ENCODE measurements around the gene SPNS1.
"Not testable (repeated sequence)": the region's sequence is repeated elsewhere in the genome, so short reads cannot be mapped to it uniquely, and the experiment has no call there.

SPNS1 gene

DNA sequence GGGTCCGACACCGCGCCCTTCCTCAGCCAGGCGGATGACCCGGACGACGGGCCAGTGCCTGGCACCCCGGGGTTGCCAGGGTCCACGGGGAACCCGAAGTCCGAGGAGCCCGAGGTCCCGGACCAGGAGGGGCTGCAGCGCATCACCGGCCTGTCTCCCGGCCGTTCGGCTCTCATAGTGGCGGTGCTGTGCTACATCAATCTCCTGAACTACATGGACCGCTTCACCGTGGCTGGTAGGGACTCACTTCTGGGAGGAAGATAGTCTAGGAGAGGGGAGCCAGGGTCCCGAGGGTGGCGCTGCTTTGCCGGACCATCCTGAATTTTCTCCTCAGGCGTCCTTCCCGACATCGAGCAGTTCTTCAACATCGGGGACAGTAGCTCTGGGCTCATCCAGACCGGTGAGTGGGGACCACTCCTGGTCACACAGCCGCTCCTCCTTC lies 601 bp downstream of the SPNS1 start:
- Histone ChIP-seq H3K4me3 (peak overlapping the region; percentile 96), H3K9me3 (no peaks in the 10 kb centered on the region), H3K4me1 (peaks cover 3% of the 10 kb centered on the region; the same call in 1 of the 2 replicates), H3K36me3 (replicated peaks) (no peaks in the 10 kb centered on the region), H3K27me3 (ENCODE audit: low read depth) (no peaks in the 10 kb centered on the region)
- in situ Hi-C loops (cut with MboI; ENCODE audit: low sequenced_read_pairs) = no loop called here
- no peak for DNase-seq (ENCODE audit: low spot score in 2 of 2)

DNA sequence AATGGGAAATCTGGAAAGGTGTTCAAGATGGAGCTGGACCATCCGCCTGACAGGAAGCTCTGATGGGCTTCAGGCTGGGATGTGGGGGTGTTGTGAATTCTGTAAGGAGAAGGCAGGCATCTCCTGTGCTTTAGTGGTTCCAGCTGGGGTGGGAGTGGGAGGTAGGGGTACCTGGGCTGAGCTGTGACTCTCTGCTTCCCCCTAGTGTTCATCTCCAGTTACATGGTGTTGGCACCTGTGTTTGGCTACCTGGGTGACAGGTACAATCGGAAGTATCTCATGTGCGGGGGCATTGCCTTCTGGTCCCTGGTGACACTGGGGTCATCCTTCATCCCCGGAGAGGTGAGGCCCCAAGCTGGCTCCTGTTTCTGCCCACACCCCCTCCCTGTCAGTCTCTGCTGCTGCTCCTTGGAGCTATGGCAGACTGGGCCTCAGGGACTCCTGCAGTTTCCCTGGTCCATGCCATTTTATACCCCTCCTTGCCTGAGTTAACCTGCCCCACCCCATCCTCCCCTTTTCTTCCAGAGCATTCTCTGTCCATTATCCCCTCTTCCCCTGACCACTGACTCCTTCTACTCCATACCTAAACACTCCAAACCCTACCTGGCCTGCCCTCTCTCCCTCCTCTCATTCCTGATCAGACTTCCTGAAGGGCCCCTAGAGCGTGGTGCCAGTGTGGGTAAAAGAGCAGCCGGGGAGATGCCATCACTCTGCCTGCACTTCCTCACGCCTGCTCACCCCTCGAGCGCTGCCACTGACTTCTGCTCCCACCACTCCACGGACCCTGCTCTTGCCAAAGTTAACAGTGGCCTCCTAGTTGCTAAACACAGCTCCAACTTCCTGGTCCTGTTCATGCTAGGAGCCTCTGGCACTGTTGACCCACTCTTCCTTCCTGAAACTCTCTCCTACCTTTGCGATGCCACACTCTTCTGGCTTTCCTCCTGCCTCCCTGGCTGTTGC lies 3.4 kb downstream of the SPNS1 start:
- no peak overlapping the region for H3K4me3 ChIP-seq
- H3K9me3 ChIP-seq = no peaks in the 10 kb centered on the region
- DNase-seq (ENCODE audit: low spot score in 2 of 2) = peak in 1 of 2 experiments; percentile 35
- H3K27me3 ChIP-seq (ENCODE audit: low read depth) = no peaks in the 10 kb centered on the region
- in situ Hi-C loops (cut with MboI; ENCODE audit: low sequenced_read_pairs) = no loop called here
- H3K4me1 ChIP-seq = peaks cover 3% of the 10 kb centered on the region; the same call in 1 of the 2 replicates
- H3K36me3 ChIP-seq (replicated peaks) = peaks cover 7% of the 10 kb centered on the region; the same call in 1 of the 2 replicates

DNA sequence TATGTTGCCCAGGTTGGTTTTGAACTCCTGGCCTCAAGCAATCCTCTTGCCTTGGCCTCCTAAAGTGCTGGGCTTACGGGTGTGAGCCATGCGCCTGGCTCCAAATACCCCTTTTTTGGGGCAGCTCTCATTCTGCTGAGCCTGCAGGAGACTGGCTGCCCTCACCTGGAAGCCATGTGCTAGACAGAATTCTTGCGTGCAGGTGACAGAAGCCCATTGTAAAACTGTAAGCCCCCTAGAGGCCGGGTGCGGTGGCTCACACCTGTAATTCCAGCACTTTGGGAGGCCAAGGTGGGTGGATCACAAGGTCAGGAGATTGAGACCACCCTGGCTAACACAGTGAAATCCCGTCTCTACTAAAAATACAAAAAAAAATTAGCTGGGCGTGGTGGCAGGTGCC lies 5.8 kb downstream of the SPNS1 start:
- in situ Hi-C loops (cut with MboI; ENCODE audit: low sequenced_read_pairs); DNase-seq (ENCODE audit: low spot score in 2 of 2): not testable (repeated sequence)

DNA sequence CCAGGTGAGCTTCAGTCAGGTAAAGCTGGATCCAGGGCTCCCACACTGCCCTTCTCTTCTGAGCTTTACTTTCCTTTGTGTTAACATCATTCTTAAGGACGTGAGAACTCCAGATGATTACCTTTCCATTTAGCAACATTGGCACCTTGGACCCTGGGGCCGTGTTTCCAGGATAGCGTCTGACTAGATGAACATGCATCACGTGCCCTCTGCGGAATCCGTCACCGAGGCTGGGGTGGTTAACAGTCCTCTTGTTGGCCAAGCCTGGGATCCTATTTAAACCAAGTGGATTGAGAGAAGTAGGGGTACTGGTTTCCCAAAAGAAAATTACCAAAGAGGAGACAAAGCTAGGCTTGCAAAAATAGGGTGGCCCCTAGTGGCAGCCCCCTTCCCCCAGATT lies 6.4 kb downstream of the SPNS1 start:
- Histone ChIP-seq H3K9me3 (no peaks in the 10 kb centered on the region), H3K36me3 (replicated peaks) (peaks cover 7% of the 10 kb centered on the region; the same call in 1 of the 2 replicates), H3K4me1 (no peaks in the 10 kb centered on the region), H3K4me3 (no peak overlapping the region), H3K27me3 (ENCODE audit: low read depth) (no peaks in the 10 kb centered on the region)
- no peak for DNase-seq (ENCODE audit: low spot score in 2 of 2)
- in situ Hi-C loops (cut with MboI; ENCODE audit: low sequenced_read_pairs) = no loop called here

More for the DNA sequence above, 5.8 kb downstream of the SPNS1 start:
- H3K36me3 ChIP-seq (replicated peaks); H3K27me3 ChIP-seq (ENCODE audit: low read depth); H3K4me1 ChIP-seq; H3K4me3 ChIP-seq; H3K9me3 ChIP-seq: not testable (repeated sequence)

DNA sequence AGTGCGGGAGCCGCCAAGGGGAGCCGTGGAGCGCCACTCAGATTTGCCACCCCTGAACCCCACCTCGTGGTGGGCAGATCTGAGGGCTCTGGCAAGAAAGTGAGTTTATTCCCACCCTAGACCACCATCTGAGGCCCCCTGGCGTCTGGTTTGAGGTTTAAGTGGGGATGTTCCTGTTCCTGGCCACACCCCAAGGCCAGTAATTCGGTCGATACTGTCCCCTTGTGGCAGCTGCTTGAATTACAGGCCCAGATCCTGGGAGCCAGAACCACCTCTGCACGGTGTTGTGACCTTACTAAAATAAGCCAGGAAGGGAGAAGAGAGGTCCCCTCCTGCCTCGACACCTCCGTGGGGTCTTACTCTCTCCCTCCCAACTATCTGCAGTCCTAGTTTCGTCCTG lies 6.9 kb downstream of the SPNS1 start:
- Histone ChIP-seq H3K36me3 (replicated peaks) (peaks cover 7% of the 10 kb centered on the region; the same call in 1 of the 2 replicates), H3K27me3 (ENCODE audit: low read depth) (no peaks in the 10 kb centered on the region), H3K9me3 (no peaks in the 10 kb centered on the region), H3K4me3 (no peak overlapping the region), H3K4me1 (no peaks in the 10 kb centered on the region)
- peak in 1 of 2 experiments; percentile 45 for DNase-seq (ENCODE audit: low spot score in 2 of 2)
- in situ Hi-C loops (cut with MboI; ENCODE audit: low sequenced_read_pairs) = no loop called here

DNA sequence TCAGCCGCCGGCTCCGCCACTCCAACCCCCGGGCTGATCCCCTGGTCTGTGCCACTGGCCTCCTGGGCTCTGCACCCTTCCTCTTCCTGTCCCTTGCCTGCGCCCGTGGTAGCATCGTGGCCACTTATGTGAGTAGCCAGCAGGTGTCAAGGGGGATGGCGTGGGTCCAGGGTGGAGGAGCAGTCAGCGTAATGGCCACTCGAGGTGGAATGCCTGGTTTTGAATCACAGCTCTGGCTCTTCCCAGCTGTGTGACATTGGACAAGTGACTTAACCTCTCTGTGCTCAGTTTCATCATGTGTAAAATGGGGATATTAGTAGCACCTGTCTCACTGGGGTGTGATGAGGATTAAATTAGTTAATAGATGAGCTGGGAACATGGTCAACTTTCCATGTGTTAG lies 7.8 kb downstream of the SPNS1 start:
- Histone ChIP-seq H3K4me3 (no peak overlapping the region), H3K9me3 (no peaks in the 10 kb centered on the region), H3K27me3 (ENCODE audit: low read depth) (no peaks in the 10 kb centered on the region), H3K4me1 (no peaks in the 10 kb centered on the region), H3K36me3 (replicated peaks) (peaks cover 7% of the 10 kb centered on the region; the same call in 1 of the 2 replicates)
- no peak for DNase-seq (ENCODE audit: low spot score in 2 of 2)
- in situ Hi-C loops (cut with MboI; ENCODE audit: low sequenced_read_pairs) = no loop called here

DNA sequence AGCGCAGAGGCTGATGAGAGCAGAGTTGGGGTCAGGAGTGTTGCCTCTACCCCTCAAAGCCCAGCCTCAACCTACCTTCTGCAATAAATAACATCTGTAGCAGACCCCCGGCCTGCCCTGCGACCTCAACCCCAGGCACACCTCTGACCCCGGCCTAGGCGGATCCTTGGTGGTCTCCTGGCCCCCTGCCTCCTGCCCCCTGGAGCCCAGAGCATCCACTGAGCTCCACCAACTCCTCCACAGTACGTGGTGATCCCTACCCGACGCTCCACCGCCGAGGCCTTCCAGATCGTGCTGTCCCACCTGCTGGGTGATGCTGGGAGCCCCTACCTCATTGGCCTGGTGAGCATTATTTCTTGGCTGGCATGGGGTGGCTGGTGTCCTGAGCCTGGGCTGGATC lies 8.4 kb downstream of the SPNS1 start:
- Histone ChIP-seq H3K27me3 (ENCODE audit: low read depth) (no peaks in the 10 kb centered on the region), H3K9me3 (no peaks in the 10 kb centered on the region), H3K36me3 (replicated peaks) (peaks cover 7% of the 10 kb centered on the region; the same call in 1 of the 2 replicates), H3K4me1 (no peaks in the 10 kb centered on the region), H3K4me3 (no peak overlapping the region)
- DNase-seq (ENCODE audit: low spot score in 2 of 2) = no peak
- in situ Hi-C loops (cut with MboI; ENCODE audit: low sequenced_read_pairs) = no loop called here

DNA sequence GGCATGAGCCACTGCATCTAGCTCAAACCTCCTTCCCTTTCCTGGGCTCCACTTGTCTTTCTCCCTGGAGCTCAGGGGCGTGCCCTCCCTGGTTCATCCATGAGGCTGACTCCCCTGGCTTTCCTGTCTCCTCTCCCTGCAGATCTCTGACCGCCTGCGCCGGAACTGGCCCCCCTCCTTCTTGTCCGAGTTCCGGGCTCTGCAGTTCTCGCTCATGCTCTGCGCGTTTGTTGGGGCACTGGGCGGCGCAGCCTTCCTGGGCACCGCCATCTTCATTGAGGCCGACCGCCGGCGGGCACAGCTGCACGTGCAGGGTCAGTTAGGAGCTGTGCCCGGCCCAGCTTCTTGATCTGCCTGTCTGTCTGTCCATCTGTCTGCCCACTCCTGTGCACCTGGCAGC lies 9.1 kb downstream of the SPNS1 start:
- in situ Hi-C loops (cut with MboI; ENCODE audit: low sequenced_read_pairs) = no loop called here
- DNase-seq (ENCODE audit: low spot score in 2 of 2) = no peak

DNA sequence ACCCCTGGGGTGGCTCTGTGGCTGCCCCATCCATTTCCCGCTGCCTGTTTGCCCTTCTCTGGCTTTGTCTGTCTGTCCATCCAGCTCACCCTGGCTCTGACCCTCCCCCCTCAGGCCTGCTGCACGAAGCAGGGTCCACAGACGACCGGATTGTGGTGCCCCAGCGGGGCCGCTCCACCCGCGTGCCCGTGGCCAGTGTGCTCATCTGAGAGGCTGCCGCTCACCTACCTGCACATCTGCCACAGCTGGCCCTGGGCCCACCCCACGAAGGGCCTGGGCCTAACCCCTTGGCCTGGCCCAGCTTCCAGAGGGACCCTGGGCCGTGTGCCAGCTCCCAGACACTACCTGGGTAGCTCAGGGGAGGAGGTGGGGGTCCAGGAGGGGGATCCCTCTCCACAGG lies 9.5 kb downstream of the SPNS1 start:
- in situ Hi-C loops (cut with MboI; ENCODE audit: low sequenced_read_pairs) = no loop called here
- Histone ChIP-seq H3K4me3 (no peak overlapping the region), H3K36me3 (replicated peaks) (peaks cover 7% of the 10 kb centered on the region; the same call in 1 of the 2 replicates), H3K27me3 (ENCODE audit: low read depth) (no peaks in the 10 kb centered on the region), H3K4me1 (no peaks in the 10 kb centered on the region), H3K9me3 (no peaks in the 10 kb centered on the region)
- no peak for DNase-seq (ENCODE audit: low spot score in 2 of 2)

More for the DNA sequence above, 9.1 kb downstream of the SPNS1 start:
- Histone ChIP-seq H3K27me3 (ENCODE audit: low read depth) (no peaks in the 10 kb centered on the region), H3K4me1 (no peaks in the 10 kb centered on the region), H3K4me3 (no peak overlapping the region), H3K9me3 (no peaks in the 10 kb centered on the region), H3K36me3 (replicated peaks) (peaks cover 7% of the 10 kb centered on the region; the same call in 1 of the 2 replicates)

DNA sequence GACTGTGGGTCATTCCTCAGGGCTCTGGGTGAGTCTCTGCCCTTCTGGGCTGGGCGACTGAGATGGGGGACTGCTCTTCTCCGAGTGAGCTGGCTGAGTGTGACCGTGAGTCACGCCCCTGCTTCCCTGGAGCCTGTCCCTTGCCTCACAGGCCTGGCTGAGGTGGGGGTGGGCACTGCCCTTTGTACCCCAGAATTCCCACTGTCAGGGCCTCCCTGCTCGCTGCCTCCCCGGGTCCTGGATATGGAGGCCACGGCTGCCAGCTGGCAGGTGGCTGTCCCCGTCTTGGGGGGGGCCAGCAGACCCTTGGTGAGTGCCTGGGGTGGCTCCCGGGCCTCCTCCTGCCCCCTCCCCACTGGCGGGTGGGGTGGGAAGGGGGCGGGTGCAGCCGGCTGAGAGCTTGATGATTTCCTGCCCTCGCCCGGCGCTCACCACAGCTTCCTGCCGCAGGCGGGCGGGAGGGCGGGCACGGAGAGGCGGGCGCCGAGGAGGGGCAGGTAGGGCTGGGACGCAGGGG lies 10.1 kb downstream of the SPNS1 start, which contains the start of gene LAT:
Gene LAT, plus strand, starts transcription at position 434 of the 517 bp plus-strand sequence. CDS start 366 bp downstream, outside the sequence.
- H3K9me3 ChIP-seq = no peaks in the 10 kb centered on the region
- H3K4me1 ChIP-seq = no peaks in the 10 kb centered on the region
- DNase-seq (ENCODE audit: low spot score in 2 of 2) = no peak
- no peak within 1 kb of the TSS for H3K4me3 ChIP-seq
- H3K36me3 ChIP-seq (replicated peaks) = peaks cover 7% of the 10 kb centered on the region; the same call in 1 of the 2 replicates
- no peaks in the 10 kb centered on the region for H3K27me3 ChIP-seq (ENCODE audit: low read depth)
- in situ Hi-C loops (cut with MboI; ENCODE audit: low sequenced_read_pairs) = no loop called here

DNA sequence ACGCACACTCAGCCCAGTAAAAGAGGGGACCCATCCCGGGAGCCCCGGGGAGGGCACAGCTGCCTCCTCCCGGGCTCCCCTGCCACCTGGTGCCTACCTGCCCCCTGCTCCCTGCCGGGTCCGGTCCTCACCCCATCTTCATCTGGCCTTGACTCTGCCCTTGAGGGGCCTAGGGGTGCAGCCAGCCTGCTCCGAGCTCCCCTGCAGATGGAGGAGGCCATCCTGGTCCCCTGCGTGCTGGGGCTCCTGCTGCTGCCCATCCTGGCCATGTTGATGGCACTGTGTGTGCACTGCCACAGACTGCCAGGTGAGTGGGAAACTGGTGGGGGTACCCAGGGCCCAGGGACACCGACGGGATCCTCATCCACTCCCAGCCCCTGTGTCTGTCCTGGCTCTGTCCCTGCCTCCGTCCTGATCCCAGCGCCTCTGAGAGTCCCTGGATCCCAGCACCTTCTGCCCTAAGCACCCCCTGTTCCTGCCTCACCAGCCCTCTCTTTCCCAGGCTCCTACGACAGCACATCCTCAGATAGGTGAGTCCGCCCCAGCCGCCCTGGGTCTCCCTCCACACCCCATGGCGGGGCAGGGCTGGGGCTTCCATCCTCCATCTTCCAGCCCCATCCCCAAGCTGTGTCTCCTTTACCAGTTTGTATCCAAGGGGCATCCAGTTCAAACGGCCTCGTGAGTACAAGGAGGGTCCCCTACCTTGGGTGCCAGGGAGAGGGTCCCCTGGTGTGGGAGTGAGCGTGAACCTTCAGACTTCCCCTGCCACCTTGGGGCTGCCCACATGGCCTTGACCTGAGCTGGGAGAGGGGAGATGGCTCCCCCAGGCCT lies 10.8 kb downstream of the SPNS1 start:
- in situ Hi-C loops (cut with MboI; ENCODE audit: low sequenced_read_pairs) = no loop called here
- no peaks in the 10 kb centered on the region for H3K4me1 ChIP-seq
- H3K9me3 ChIP-seq = no peaks in the 10 kb centered on the region
- peaks cover 7% of the 10 kb centered on the region; the same call in 1 of the 2 replicates for H3K36me3 ChIP-seq (replicated peaks)
- H3K27me3 ChIP-seq (ENCODE audit: low read depth) = no peaks in the 10 kb centered on the region
- DNase-seq (ENCODE audit: low spot score in 2 of 2) = no peak
- no peak overlapping the region for H3K4me3 ChIP-seq

DNA sequence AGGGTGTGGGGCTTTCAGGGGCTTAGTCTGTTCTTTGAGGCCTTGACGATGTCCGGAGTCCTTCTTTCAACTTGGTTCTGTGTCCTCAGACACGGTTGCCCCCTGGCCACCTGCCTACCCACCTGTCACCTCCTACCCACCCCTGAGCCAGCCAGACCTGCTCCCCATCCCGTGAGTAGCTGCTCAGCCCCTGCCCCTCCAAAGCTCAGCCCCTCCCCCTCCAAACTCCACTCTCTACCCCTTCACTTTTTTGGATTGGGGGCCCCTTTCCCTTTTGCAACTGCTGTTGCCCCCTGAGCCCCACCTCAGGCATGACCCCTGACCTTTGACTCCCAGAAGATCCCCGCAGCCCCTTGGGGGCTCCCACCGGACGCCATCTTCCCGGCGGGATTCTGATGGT lies 11.5 kb downstream of the SPNS1 start:
- no peaks in the 10 kb centered on the region for H3K27me3 ChIP-seq (ENCODE audit: low read depth)
- H3K4me1 ChIP-seq = no peaks in the 10 kb centered on the region
- H3K36me3 ChIP-seq (replicated peaks) = peaks cover 7% of the 10 kb centered on the region; the same call in 1 of the 2 replicates
- no peaks in the 10 kb centered on the region for H3K9me3 ChIP-seq
- DNase-seq (ENCODE audit: low spot score in 2 of 2) = no peak
- in situ Hi-C loops (cut with MboI; ENCODE audit: low sequenced_read_pairs) = no loop called here
- no peak overlapping the region for H3K4me3 ChIP-seq

DNA sequence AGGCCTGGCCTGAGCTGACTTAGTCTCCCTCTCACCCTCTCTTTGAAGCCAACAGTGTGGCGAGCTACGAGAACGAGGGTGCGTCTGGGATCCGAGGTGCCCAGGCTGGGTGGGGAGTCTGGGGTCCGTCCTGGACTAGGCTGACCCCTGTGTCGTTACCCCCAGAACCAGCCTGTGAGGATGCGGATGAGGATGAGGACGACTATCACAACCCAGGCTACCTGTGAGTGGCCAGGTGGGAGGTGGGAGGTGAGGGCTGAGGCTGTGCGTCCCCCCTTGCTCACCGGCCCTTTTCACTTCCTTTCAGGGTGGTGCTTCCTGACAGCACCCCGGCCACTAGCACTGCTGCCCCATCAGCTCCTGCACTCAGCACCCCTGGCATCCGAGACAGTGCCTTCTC lies 11.9 kb downstream of the SPNS1 start:
- in situ Hi-C loops (cut with MboI; ENCODE audit: low sequenced_read_pairs) = no loop called here
- no peaks in the 10 kb centered on the region for H3K9me3 ChIP-seq
- no peak for DNase-seq (ENCODE audit: low spot score in 2 of 2)
- no peaks in the 10 kb centered on the region for H3K27me3 ChIP-seq (ENCODE audit: low read depth)
- no peak overlapping the region for H3K4me3 ChIP-seq
- no peaks in the 10 kb centered on the region for H3K4me1 ChIP-seq
- H3K36me3 ChIP-seq (replicated peaks) = peaks cover 3% of the 10 kb centered on the region; the same call in 1 of the 2 replicates

All from HAP-1 (cell line).